ENCODE data around the gene TMEM121.
"Not testable (repeated sequence)": the region's sequence is repeated elsewhere in the genome, so short reads cannot be mapped to it uniquely, and the experiment has no call there.

The TMEM121 gene

GRCh38 chr14:105571181-105571951, 45.0 kb downstream of the TMEM121 start:
- not testable (repeated sequence) for DNase-seq

GRCh38 chr14:105572063-105572462, 45.7 kb downstream of the TMEM121 start:
- DNase-seq: not testable (repeated sequence)

GRCh38 chr14:105573841-105574240, 47.5 kb downstream of the TMEM121 start:
- DNase-seq: not testable (repeated sequence)

DNA sequence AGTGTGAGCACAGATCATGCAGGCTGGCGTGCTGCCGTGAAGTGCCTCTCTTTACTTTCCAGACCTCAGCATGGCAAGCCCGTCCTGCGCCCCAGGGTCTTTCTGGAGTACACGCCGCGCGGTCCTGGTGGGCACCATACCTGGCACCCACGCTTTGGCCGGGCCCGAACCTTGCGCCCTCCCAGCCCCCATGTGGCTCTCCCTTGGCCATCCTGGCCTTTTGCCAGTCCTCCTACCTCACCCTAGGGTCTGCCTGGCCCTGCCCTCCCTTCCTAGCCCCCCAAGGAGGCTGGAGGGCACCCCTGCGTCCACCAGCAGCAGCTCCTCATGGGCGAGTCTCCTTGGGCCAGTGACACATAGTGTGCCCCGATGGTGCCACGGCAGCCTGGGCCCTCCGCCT, 48.0 kb downstream of the TMEM121 start:
- not testable (repeated sequence) for DNase-seq

DNA sequence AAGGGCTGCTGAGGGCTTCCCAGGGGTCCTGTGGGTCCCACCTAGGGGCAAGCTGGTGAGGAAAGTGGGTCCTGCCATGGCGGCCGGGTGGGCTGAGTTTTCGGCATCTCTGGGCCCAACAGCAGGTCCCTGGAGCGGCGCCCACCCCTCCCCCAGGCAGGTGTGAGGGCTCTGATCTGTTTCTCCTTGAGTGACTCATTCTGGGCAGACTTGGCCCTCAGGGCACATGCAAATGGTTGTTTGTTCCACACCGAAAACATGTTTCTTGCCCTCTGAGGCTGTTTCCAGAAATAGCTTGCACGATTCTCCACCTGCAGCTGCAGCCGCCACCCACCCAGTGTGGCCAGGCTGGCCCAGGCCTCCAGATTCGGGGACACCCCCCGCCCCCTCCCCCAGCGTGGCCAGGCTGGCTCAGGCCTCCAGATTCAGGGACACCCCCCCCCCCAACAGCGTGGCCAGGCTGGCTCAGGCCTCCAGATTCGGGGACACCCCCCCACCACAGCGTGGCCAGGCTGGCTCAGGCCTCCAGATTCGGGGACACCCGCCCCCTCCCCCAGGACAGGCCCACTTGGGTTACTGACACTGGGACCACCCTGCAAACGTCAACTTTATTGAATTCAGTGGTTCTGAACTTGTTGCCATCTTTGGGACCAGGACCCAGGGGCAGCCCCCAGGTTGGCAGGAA, 48.8 kb downstream of the TMEM121 start:
- not testable (repeated sequence) for DNase-seq

GRCh38 chr14:105576525-105577088, 50.2 kb downstream of the TMEM121 start:
- no peak for DNase-seq

DNA sequence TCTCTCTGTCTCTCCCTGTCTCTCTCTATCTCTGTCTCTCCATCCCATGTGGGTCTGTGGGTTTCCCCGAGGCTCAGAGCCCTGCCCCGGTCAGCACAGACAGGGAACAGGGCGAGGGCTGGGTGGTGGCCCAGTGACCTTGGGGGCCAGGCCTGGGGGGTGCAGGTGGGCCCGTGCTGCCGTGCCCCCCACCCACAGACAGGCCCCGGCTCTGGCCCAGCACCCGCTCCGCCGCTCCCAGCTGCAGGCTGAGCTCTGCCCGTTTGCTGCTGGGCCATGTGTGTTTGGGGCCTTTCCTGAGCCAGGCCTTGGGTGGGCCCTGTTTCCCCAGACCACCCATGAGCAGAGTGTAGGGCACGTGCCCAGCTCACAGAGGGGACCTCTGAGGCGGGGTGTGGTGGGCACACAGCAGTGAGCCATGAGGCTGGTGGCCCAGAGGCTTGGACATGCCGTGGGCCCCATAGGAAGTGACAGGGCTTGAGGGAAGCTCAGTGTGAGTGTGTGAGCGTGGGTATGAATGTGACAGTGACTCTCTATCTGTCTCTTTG, 51.0 kb downstream of the TMEM121 start:
- DNase-seq: no peak

DNA sequence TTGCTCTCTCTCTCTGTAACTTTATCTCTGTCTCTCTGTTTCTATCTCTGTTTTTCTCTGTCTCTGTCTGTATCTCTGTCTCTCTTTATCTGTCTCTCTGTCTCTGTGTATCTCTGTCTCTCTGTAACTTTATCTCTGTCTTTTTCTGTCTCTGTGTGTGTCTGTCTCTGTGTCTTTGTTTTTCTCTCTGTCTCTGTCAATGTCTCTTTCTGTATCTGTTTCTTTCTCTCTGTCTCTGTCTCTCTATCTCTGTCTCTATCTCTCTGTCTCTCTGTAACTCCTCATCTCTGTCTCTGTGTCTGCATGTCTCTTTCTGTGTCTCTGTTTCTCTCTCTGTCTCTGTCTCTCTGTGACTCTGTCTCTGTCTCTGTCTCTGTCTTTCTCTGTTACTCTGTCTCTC, 51.7 kb downstream of the TMEM121 start:
- DNase-seq: no peak

GRCh38 chr14:105579221-105579620, 52.8 kb downstream of the TMEM121 start:
- DNase-seq: not testable (repeated sequence)
